Endothelial cell of umbilical vein (primary cell): ENCODE data around the gene PHAX.

Experiments used
- EZH2 ChIP-seq: IDR thresholded peaks from 2 replicates; pipeline ENCODE4 v1.6.1; 2012; ENCODE audit warnings: borderline replicate concordance, low read depth, mild to moderate bottlenecking, moderate library complexity, low read length, inconsistent platforms; ENCODE audit not compliant: severe bottlenecking
- FOS ChIP-seq: IDR thresholded peaks from 2 replicates; pipeline ENCODE4 v1.6.1; 2011; ENCODE audit warnings: mild to moderate bottlenecking, low read length, moderate library complexity, borderline replicate concordance; ENCODE audit not compliant: insufficient read depth
- JUN ChIP-seq: IDR thresholded peaks from 2 replicates; pipeline ENCODE4 v1.6.1; 2011; ENCODE audit warnings: borderline replicate concordance, low read depth; ENCODE audit not compliant: insufficient read length, insufficient read depth
- MYC ChIP-seq: IDR thresholded peaks from one replicate; pipeline ENCODE4 v1.6.1; 2011; ENCODE audit warnings: mild to moderate bottlenecking, low read depth, low read length
- POLR2A ChIP-seq: IDR thresholded peaks from 2 replicates; pipeline ENCODE4 v1.6.1; 2012; ENCODE audit warnings: low read depth, mild to moderate bottlenecking, control low read depth, low read length
- POLR2AphosphoS5 ChIP-seq: IDR thresholded peaks from 2 replicates; pipeline ENCODE4 v1.6.1; 2012; ENCODE audit warnings: low read depth, mild to moderate bottlenecking, control low read depth, low read length, moderate library complexity; ENCODE audit not compliant: insufficient read depth
- TF ChIP-seq, protein P1 (sequence below), 2 donors: IDR thresholded peaks; 1 replicate in 1 of 2; 2 replicates in 1 of 2; pipeline ENCODE4 v1.5.1; 2011; ENCODE audit warnings: low read length in 2 of 2, mild to moderate bottlenecking in 2 of 2, moderate library complexity in 2 of 2, control low read depth in 1 of 2, inconsistent platforms in 1 of 2, low read depth in 1 of 2; ENCODE audit not compliant: insufficient read depth in 1 of 2; ENCODE audit errors: extremely low read depth in 1 of 2
- TF ChIP-seq, protein P2 (sequence below): IDR thresholded peaks from 2 replicates; pipeline ENCODE4 v1.6.1; 2011; ENCODE audit not compliant: insufficient read depth, insufficient read length

DNA sequence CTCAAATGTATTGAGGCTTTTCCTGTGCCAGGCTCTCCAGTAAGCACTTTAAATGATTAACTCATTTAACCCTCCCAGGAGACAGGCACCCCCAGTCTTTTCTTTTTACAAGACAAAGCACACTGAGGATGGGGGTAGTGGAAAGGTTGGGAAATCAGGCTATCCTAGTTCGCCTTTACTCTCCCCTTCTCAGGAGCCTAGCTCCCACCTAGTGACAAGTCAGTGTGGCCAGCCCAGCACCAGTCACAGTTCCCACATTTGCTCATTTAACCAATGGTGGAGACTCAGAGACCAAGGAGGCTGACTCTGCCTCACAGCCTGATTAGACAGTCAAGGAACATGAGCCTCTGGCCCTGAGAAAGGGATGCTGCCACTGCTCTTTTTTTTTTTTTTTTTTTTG is 9.2 kb upstream of the PHAX start:
- TF ChIP-seq MYC (no peak), POLR2A (no peak), POLR2AphosphoS5 (no peak), JUN (no peak), EZH2 (no peak), FOS (no peak)
- TF ChIP-seq, protein P1, sequence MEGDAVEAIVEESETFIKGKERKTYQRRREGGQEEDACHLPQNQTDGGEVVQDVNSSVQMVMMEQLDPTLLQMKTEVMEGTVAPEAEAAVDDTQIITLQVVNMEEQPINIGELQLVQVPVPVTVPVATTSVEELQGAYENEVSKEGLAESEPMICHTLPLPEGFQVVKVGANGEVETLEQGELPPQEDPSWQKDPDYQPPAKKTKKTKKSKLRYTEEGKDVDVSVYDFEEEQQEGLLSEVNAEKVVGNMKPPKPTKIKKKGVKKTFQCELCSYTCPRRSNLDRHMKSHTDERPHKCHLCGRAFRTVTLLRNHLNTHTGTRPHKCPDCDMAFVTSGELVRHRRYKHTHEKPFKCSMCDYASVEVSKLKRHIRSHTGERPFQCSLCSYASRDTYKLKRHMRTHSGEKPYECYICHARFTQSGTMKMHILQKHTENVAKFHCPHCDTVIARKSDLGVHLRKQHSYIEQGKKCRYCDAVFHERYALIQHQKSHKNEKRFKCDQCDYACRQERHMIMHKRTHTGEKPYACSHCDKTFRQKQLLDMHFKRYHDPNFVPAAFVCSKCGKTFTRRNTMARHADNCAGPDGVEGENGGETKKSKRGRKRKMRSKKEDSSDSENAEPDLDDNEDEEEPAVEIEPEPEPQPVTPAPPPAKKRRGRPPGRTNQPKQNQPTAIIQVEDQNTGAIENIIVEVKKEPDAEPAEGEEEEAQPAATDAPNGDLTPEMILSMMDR (IDR thresholded peaks at IDR 0.05; ENCODE audit: extremely low read depth in 1 of 2, insufficient read depth in 1 of 2, low read depth in 1 of 2, low read length in 2 of 2), result no peak
- TF ChIP-seq, protein P2, sequence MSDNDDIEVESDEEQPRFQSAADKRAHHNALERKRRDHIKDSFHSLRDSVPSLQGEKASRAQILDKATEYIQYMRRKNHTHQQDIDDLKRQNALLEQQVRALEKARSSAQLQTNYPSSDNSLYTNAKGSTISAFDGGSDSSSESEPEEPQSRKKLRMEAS, result no peak
